H9 (cell line): Measurements from ENCODE around the gene HOXC11. TPM values are rescaled to one million over a fixed set of nuclear protein-coding genes. Genes with fewer than 3 reads are reported as not detected.

Source experiments
- DNase-seq: peaks from one replicate; pipeline ENCODE4 v3.0.0-alpha.2; 2017
- H2AFZ ChIP-seq: one replicate; pipeline ENCODE4 v1.6.1; 2013; ENCODE audit warnings: mild to moderate bottlenecking, low read length, control low read depth, moderate library complexity
- H2AK5ac ChIP-seq: 2 replicates; pipeline ENCODE4 v1.6.1; 2013; ENCODE audit warnings: low read length, control low read depth, mixed read lengths; ENCODE audit not compliant: insufficient read length
- H2BK120ac ChIP-seq: one replicate; pipeline ENCODE4 v1.6.1; 2013; ENCODE audit warnings: low read depth, mild to moderate bottlenecking, low read length, control low read depth, inconsistent platforms; ENCODE audit not compliant: poor library complexity, severe bottlenecking
- H2BK12ac ChIP-seq: 2 replicates; pipeline ENCODE4 v1.6.1; 2013; ENCODE audit warnings: low read length, control low read depth, mixed read lengths, low read depth; ENCODE audit not compliant: insufficient read length
- H2BK15ac ChIP-seq: 2 replicates; pipeline ENCODE4 v1.6.1; 2013; ENCODE audit warnings: low read depth, low read length, control low read depth
- H2BK20ac ChIP-seq: one replicate; pipeline ENCODE4 v1.6.1; 2013; ENCODE audit warnings: low read depth, mild to moderate bottlenecking, low read length, control low read depth, inconsistent platforms; ENCODE audit not compliant: poor library complexity, severe bottlenecking
- H2BK5ac ChIP-seq: 2 replicates; pipeline ENCODE4 v1.6.1; 2013; ENCODE audit warnings: low read length, control low read depth, mixed read lengths; ENCODE audit not compliant: insufficient read length
- H3K14ac ChIP-seq: 2 replicates; pipeline ENCODE4 v1.6.1; 2013; ENCODE audit warnings: low read length, control low read depth; ENCODE audit not compliant: insufficient read depth
- H3K18ac ChIP-seq: 2 replicates; pipeline ENCODE4 v1.6.1; 2013; ENCODE audit warnings: low read depth, mild to moderate bottlenecking, mixed read lengths, low read length, control low read depth; ENCODE audit not compliant: insufficient read length
- H3K23ac ChIP-seq: 2 replicates; pipeline ENCODE4 v1.6.1; 2013; ENCODE audit warnings: low read length, control low read depth, mixed read lengths, low read depth; ENCODE audit not compliant: insufficient read length
- H3K23me2 ChIP-seq: 2 replicates; pipeline ENCODE4 v1.6.1; 2013; ENCODE audit warnings: low read depth, mild to moderate bottlenecking, mixed read lengths, low read length, control low read depth; ENCODE audit not compliant: insufficient read length, poor library complexity, severe bottlenecking
- H3K27ac ChIP-seq: 2 replicates; pipeline ENCODE4 v1.5.1; 2013; ENCODE audit warnings: low read length, control low read depth, mixed read lengths, low read depth; ENCODE audit not compliant: insufficient read length
- H3K27me3 ChIP-seq: 2 replicates; pipeline ENCODE4 v1.6.1; 2013; ENCODE audit warnings: low read length, control low read depth, inconsistent platforms; ENCODE audit not compliant: insufficient read depth
- H3K4ac ChIP-seq: 2 replicates; pipeline ENCODE4 v1.6.1; 2013; ENCODE audit warnings: low read depth, mild to moderate bottlenecking, control low read depth, inconsistent platforms, low read length, moderate library complexity
- H3K4me1 ChIP-seq: 2 replicates; pipeline ENCODE4 v1.6.1; 2013; ENCODE audit warnings: low read length, control low read depth, inconsistent platforms; ENCODE audit not compliant: insufficient read depth
- H3K4me2 ChIP-seq: 2 replicates; pipeline ENCODE4 v1.6.1; 2013; ENCODE audit warnings: low read length, control low read depth, mixed read lengths; ENCODE audit not compliant: insufficient read length, insufficient read depth
- H3K56ac ChIP-seq: 2 replicates; pipeline ENCODE4 v1.6.1; 2013; ENCODE audit warnings: low read depth, mild to moderate bottlenecking, mixed read lengths, low read length, control low read depth; ENCODE audit not compliant: insufficient read length
- H3K79me1 ChIP-seq: 2 replicates; pipeline ENCODE4 v1.6.1; 2013; ENCODE audit warnings: low read depth, mild to moderate bottlenecking, moderate library complexity, low read length, control low read depth, inconsistent platforms; ENCODE audit not compliant: insufficient read depth, poor library complexity, severe bottlenecking
- H3K79me2 ChIP-seq: 2 replicates; pipeline ENCODE4 v1.6.1; 2013; ENCODE audit warnings: low read length, control low read depth, inconsistent platforms; ENCODE audit not compliant: insufficient read depth
- H3K9ac ChIP-seq: 2 replicates; pipeline ENCODE4 v1.6.1; 2013; ENCODE audit warnings: low read length, control low read depth, mixed read lengths; ENCODE audit not compliant: insufficient read length; ENCODE audit errors: extremely low read depth
- H3K9me3 ChIP-seq: one replicate; pipeline ENCODE4 v1.6.1; 2013; ENCODE audit warnings: low read depth, low read length, inconsistent platforms; ENCODE audit not compliant: control insufficient read depth
- H3T11ph ChIP-seq: one replicate; pipeline ENCODE4 v1.6.1; 2013; ENCODE audit warnings: mild to moderate bottlenecking, low read length, control low read depth, inconsistent platforms
- H4K20me1 ChIP-seq: one replicate; pipeline ENCODE4 v1.6.1; 2013; ENCODE audit not compliant: control insufficient read depth, insufficient read length, insufficient read depth
- H4K5ac ChIP-seq: 2 replicates; pipeline ENCODE4 v1.6.1; 2013; ENCODE audit warnings: low read depth, mild to moderate bottlenecking, mixed read lengths, low read length, control low read depth; ENCODE audit not compliant: insufficient read length
- H4K8ac ChIP-seq: replicated peaks from 2 replicates; pipeline ENCODE4 v1.6.1; 2013; ENCODE audit warnings: low read length, control low read depth, mixed read lengths, low read depth; ENCODE audit not compliant: insufficient read length
- H4K91ac ChIP-seq: 2 replicates; pipeline ENCODE4 v1.6.1; 2013; ENCODE audit warnings: low read depth, mild to moderate bottlenecking, moderate library complexity, mixed read lengths, low read length, control low read depth; ENCODE audit not compliant: insufficient read length
- H3K27ac Mint-ChIP-seq, 3 experiments: 2 replicates in 2 of 3; 3 replicates in 1 of 3; pipeline ENCODE4 v1.8.0; 2020 to 2021; ENCODE audit warnings: mixed read lengths in 3 of 3, mild to moderate bottlenecking in 1 of 3, moderate library complexity in 1 of 3
- H3K27me3 Mint-ChIP-seq: 2 replicates; pipeline ENCODE4 v1.8.0; 2021; ENCODE audit warnings: low read depth, mild to moderate bottlenecking, moderate library complexity, mixed read lengths
- H3K36me3 Mint-ChIP-seq, 3 experiments: 2 replicates in 2 of 3; 3 replicates in 1 of 3; pipeline ENCODE4 v1.8.0; 2020 to 2021; ENCODE audit warnings: low read depth in 3 of 3, mixed read lengths in 3 of 3; ENCODE audit not compliant: insufficient read depth in 1 of 3
- H3K4me1 Mint-ChIP-seq, 2 experiments: 2 replicates each; pipeline ENCODE4 v1.8.0; 2020; ENCODE audit warnings: mixed read lengths in 2 of 2
- H3K4me3 Mint-ChIP-seq, 2 experiments: 2 replicates in 1 of 2; 3 replicates in 1 of 2; pipeline ENCODE4 v1.8.0; 2020 to 2021; ENCODE audit warnings: mild to moderate bottlenecking in 2 of 2, mixed read lengths in 2 of 2, moderate library complexity in 1 of 2
- H3K9me3 Mint-ChIP-seq, 2 experiments: 2 replicates in 1 of 2; 3 replicates in 1 of 2; pipeline ENCODE4 v1.8.0; 2020; ENCODE audit warnings: mild to moderate bottlenecking in 2 of 2, mixed read lengths in 2 of 2, moderate library complexity in 1 of 2
- CTCF ChIP-seq: fragments of 200-600 bp; sonication (generic); conservative IDR thresholded peaks from 3 replicates; pipeline ENCODE4 v1.8.0; 2021; ENCODE audit warnings: antibody characterized with exemption, mild to moderate bottlenecking
- WGBS: extraction: QIAGEN DNeasy Blood & Tissue Kit; methylation state at CpG from one replicate; pipeline ENCODE4 v1.1.7; 2013; ENCODE audit warnings: missing lambda C conversion rate, low lambda C conversion rate, mixed read lengths; ENCODE audit not compliant: insufficient read length; ENCODE audit errors: extremely low coverage; 5-methylcytosine and 5-hydroxymethylcytosine counted together
- total RNA-seq: library from RNA; stranded (reverse); gene quantifications from 2 replicates; pipeline ENCODE4 v1.2.1, GENCODE V29; 2021

HOXC11 gene
- total RNA-seq, 1 experiment from 2014 or later, result not detected

GRCh38 chr12:53983950-53984572, 11.1 kb downstream of the HOXC11 start:
- Mint-ChIP-seq H3K27me3 (peaks cover 100% of the 10 kb centered on the region), H3K27ac (no peak overlapping the region), H3K36me3 (no peaks in the 10 kb centered on the region; a peak in 2 of 7 replicates), H3K4me3 (no peak overlapping the region), H3K9me3 (peaks cover 6 to 14% of the 10 kb centered on the region in 2 experiments; a peak in 4 of 5 replicates), H3K4me1 (peaks cover 3 to 8% of the 10 kb centered on the region in 2 experiments; a peak in 2 of 4 replicates)
- H2BK15ac ChIP-seq, result no peak overlapping the region
- no peaks in the 10 kb centered on the region for H4K20me1 ChIP-seq
- no peak overlapping the region for H3K18ac ChIP-seq
- no peak overlapping the region for H3T11ph ChIP-seq
- no peak overlapping the region for H3K56ac ChIP-seq
- no peak overlapping the region for H2BK12ac ChIP-seq
- no peak overlapping the region for H3K9ac ChIP-seq
- no peaks in the 10 kb centered on the region for H3K79me1 ChIP-seq
- no peak overlapping the region for H2BK120ac ChIP-seq
- H2BK5ac ChIP-seq, result no peak overlapping the region
- H3K23me2 ChIP-seq, result no peaks in the 10 kb centered on the region
- H3K4ac ChIP-seq, result no peak overlapping the region
- no peaks in the 10 kb centered on the region for H3K79me2 ChIP-seq
- H3K27ac ChIP-seq, result no peak overlapping the region
- H4K8ac ChIP-seq, result no peak overlapping the region
- no peak overlapping the region for H3K14ac ChIP-seq
- H3K4me1 ChIP-seq, result no peaks in the 10 kb centered on the region
- no peak overlapping the region for H3K4me2 ChIP-seq
- H4K5ac ChIP-seq, result no peak overlapping the region
- WGBS, result no CpG with 5 or more reads among the region's 30 CpGs
- H4K91ac ChIP-seq, result no peak overlapping the region
- DNase-seq, result no peak
- H2BK20ac ChIP-seq, result no peak overlapping the region
- H2AFZ ChIP-seq, result no peak overlapping the region
- no peak overlapping the region for H2AK5ac ChIP-seq
- peaks cover 94% of the 10 kb centered on the region for H3K27me3 ChIP-seq
- no peaks in the 10 kb centered on the region for H3K9me3 ChIP-seq
- no peak for TF ChIP-seq CTCF
- no peak overlapping the region for H3K23ac ChIP-seq
